Measurements from ENCODE around the gene EIF2B2. TPM values are rescaled to one million over a fixed set of nuclear protein-coding genes. Genes with fewer than 3 reads are reported as not detected.

EIF2B2 gene
- total and polyA plus RNA-seq, 2 experiments from 2014 or later = 39.2 to 40.5 TPM

GRCh38 chr14:74956027-74956279 lies 46.8 kb upstream of the EIF2B2 start (continued):
- TF ChIP-seq ZNF462 (CRISPR knock-in tag; IDR thresholded peaks at IDR 0.05) = no peak
- TF ChIP-seq ETS1 (IDR thresholded peaks at IDR 0.05) = no peak
- no peak for TF ChIP-seq POLR2AphosphoS5 (IDR thresholded peaks at IDR 0.05; ENCODE audit: low read depth)
- TF ChIP-seq NANOG (IDR thresholded peaks at IDR 0.05; ENCODE audit: borderline replicate concordance) = no peak
- no peak for TF ChIP-seq ZNF331 (CRISPR knock-in tag; IDR thresholded peaks at IDR 0.05; ENCODE audit: low read depth)

GRCh38 chr14:74956280-74957072 lies 46.2 kb upstream of the EIF2B2 start:
- Histone ChIP-seq H3K27ac (ENCODE audit: low read depth) (no peak overlapping the region), H3K4me2 (peak overlapping the region; percentile 95), H3K79me2 (replicated peaks; ENCODE audit: insufficient read depth) (no peaks in the 10 kb centered on the region), H4K20me1 (replicated peaks; ENCODE audit: insufficient read depth) (no peaks in the 10 kb centered on the region), H3K4me3 (peak overlapping the region; percentile 76; the same call in 1 of the 2 replicates), H2AFZ (peak overlapping the region; percentile 96), H3K4me1 (ENCODE audit: insufficient read depth) (peaks cover 8% of the 10 kb centered on the region), H3F3A (replicated peaks; ENCODE audit: low read depth) (no peaks in the 10 kb centered on the region; the same call in 1 of the 2 replicates), H3K36me3 (ENCODE audit: insufficient read depth) (no peaks in the 10 kb centered on the region), H3K9me2 (ENCODE audit: insufficient read depth) (no peaks in the 10 kb centered on the region), H3K27me3 (ENCODE audit: insufficient read depth) (peaks cover 12% of the 10 kb centered on the region; the same call in 1 of the 2 replicates)
- H3K4me1 Mint-ChIP-seq = peaks cover 10% of the 10 kb centered on the region
- peak overlapping the region; percentile 29; the same call in 2 of the 3 replicates for H3K4me3 Mint-ChIP-seq
- ATAC-seq (peak; percentile 7), DNase-seq (ENCODE audit: low spot score) (no peak)
- no peak overlapping the region for H3K27ac Mint-ChIP-seq
- no peaks in the 10 kb centered on the region for H3K9me3 Mint-ChIP-seq
- H3K27me3 Mint-ChIP-seq (ENCODE audit: insufficient read depth, low read depth, poor library complexity) = peaks cover 15% of the 10 kb centered on the region
- H3K36me3 Mint-ChIP-seq (ENCODE audit: low read depth) = no peaks in the 10 kb centered on the region
- no peak for TF ChIP-seq ZNF462 (CRISPR knock-in tag; IDR thresholded peaks at IDR 0.05)
- no peak for TF ChIP-seq EZH2phosphoT487 (IDR thresholded peaks at IDR 0.05; ENCODE audit: unreplicated experiment)
- no peak for TF ChIP-seq ZNF331 (CRISPR knock-in tag; IDR thresholded peaks at IDR 0.05; ENCODE audit: low read depth)

Measured in GM23338 (cell line).